Stimulated activated CD8-positive, alpha-beta memory T cell treated with anti-CD3 and anti-CD28 coated beads, Interleukin-4, amount 100 ng/mL, for 4 hours (primary cell): ENCODE results near the gene STING1.
"Not testable (repeated sequence)": the region's sequence is repeated elsewhere in the genome, so short reads cannot be mapped to it uniquely, and the experiment has no call there.

Source experiments
- DNase-seq, 2 donors: peaks; one replicate each; pipeline ENCODE4 v3.0.0-alpha.2; 2020; ENCODE audit warnings: low read depth in 2 of 2, low spot score in 1 of 2

STING1 gene

DNA sequence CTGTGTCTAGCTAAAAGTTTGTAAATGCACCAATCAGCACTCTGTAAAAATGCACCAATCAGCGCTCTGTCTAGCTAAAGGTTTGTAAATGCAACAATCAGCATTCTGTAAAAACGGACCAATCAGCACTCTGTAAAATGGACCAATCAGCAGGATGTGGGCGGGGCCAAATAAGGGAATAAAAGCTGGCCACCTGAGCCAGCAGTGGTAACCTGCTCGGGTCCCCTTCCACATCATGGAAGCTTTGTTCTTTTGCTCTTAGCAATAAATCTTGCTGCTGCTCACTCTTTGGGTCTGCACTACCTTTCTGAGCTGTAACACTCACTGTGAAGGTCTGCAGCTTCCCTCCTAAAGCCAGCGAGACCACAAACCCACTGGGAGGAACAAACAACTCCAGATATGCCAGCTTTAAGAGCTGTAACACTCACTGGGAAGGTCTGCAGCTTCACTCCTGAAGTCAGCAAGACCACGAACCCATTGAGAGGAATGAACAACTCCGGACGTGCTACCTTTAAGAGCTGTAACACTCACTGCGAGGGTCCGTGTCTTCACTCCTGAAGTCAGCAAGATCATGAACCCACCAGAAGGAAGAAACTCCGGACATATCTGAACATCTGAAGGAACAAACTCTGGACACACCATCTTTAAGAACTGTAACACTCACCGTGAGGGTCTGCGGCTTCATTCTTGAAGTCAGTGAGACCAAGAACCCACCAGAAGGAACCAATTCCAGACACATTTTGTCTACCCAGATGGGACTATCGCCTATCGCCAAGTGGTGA, 20.7 kb upstream of the STING1 start:
- DNase-seq, result not testable (repeated sequence)

DNA sequence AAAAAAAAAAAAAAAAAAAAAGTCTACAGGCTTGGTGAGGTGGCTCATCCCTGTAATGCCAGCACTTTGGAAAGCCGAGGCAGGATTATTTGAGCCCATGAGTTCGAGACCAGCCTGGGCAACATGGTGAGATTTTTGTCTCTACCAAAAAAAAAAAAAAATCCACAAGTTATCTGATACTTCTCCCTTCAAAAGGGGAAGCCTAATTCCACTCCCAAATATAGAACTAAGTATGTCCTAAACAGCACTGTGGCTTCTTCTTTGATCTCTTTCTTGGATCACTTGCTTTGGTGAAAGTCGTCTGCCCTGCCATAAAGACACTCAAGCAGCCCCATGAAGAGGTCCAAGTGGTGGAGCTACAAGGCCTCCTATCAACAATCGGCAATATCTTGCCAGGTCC, 18.8 kb upstream of the STING1 start:
- no peak for DNase-seq

DNA sequence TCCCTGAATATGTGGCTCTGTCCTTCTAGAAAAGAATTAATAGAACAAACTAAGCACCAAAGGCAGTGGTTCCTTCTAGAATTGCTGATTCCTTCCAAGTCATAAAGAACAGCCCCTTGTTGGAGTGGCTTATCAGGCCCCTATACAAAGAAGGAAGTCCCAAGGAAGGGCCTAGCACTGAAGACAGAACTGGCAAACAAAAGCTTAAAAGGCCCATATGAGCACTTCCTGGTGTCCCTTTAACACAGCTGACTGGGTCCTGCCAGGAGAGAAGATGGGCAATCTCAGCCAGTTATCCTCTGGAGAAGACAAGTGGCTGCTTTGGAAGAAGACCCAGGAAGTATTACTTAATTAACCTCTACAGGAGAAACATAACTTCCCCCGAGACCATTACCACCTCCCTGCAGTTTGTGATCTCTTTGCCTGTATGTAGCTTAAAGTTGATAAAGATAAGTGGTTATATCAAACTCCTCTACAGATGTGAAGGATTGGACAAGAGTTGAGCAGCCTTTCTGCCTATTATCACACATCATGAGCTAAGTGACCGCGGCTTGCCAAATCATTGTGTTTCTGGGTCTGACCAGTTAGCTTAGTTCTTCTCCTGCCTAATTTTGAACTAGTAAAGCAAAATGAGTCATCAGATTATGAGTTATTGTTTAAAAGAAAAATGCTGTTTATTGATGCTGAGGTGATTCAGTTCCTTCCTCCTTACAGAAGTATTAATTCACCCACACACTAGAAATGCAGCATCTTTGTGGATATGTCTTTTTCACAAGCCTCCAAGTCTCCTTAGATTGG, 13.3 kb upstream of the STING1 start:
- no peak for DNase-seq

DNA sequence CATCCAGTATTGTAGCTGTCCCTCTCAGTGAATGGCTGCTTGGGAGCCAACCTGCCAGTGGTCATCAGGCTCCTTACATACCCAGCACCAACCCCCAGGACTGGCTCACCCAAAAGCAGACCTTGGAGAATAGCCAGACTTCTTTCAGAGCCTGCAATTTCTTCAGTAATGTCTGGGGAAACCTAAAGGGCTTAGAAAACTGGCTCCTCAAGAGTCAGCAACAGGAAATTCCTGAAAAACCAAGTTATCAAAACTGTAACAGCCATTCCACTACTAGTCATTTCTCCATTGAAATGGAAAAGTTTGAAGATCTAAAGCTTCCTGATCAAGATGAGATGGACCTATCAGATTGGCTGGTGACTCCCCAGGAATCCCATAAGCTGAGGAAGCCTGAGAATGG, 12.3 kb upstream of the STING1 start:
- DNase-seq, result no peak

DNA sequence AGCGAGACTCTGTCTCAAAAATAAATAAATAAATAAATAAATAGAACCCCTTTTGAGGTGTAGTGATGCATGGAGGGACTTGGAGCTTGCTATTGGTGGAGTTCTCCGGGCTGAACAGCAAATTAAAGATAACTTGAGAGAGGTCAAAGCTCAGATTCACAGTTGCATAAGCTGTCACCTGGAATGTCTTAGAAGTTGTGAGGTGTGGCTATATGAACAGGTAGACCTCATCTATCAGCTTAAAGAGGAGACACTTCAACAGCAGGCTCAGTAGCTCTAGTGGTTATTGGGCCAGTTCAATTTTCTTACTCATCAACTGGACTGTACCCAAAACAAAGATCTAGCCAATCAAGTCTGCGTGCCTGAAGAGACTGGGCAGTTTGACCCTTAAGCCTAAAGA, 11.7 kb upstream of the STING1 start:
- no peak for DNase-seq

DNA sequence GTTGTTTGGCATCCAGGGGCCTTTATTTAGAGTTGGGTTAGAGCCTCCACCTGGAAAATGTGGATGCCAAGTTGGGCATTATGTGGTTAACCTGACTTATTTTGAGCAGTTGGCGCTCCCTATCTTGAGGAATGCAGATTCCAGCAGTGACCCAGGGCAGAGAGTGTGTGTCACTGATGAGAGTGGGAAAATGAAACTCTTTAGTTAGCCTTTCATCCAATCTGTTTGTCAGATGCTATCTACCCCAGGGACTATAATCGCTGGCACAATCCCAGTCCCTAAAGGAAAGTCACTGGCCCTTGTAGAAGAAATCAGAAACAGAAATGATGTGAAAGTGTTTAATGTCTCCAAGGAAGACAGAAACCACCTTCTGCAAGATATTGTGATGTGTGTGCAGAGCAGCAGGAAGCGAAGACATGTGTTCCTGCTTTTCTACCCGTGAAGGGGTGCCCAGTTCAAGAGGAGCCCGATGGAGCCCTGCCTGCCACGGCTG, 10.2 kb upstream of the STING1 start:
- DNase-seq, result no peak

DNA sequence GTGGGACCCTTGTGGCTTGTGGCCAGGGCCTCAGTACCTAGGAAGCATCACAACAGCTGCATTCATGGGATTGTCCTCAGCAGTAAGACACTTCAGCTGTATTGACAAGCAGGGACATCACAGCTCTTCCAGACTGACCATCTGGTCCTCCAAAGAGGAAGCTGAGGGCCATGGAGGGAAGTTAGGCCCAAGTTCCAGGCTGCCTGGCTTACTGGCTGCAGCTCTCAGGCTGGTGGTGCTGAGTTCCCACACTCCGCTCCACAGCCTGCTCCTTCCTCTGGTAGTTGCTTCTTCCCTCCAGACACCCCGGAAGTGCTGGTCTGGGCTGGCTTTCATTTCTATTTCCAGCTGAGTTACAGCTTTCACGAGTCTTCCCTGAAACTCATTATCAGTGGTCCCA, 5.7 kb upstream of the STING1 start:
- no peak for DNase-seq

DNA sequence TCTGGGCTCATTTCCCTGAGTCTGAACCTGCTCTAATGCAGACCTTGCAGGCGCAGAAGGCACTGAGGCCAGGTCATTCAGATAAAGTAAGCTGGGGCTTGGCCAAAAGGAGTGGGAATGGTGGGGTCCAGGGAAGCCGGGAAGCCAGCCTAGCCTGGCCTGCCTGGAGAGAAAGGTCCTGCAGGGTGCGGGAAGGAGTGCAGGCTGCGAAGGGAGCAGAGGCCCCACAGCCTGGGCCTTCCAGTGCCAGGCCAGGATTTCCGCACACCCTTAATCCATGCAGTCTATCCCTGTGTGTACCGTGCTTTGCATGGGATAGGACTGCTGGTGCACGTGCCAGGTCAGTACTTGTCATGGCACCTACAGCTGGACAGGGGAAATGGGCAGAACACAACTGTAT, 3.6 kb upstream of the STING1 start:
- no peak for DNase-seq

DNA sequence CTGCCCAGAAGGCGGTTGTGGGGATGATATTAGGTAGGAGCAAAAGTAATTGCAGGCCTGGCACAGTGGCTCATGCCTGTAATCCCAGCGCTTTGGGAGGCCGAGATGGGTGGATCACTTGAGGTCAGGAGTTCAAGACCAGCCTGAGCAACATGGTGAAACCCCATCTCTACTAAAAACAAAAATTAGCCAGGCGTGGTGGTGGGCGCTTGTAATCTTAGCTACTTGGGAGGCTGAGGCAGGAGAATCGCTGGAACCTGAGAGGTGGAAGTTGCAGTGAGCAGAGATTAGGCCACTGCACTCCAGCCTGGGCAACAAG, 291 bp upstream of the STING1 start:
- DNase-seq, result not testable (repeated sequence)

DNA sequence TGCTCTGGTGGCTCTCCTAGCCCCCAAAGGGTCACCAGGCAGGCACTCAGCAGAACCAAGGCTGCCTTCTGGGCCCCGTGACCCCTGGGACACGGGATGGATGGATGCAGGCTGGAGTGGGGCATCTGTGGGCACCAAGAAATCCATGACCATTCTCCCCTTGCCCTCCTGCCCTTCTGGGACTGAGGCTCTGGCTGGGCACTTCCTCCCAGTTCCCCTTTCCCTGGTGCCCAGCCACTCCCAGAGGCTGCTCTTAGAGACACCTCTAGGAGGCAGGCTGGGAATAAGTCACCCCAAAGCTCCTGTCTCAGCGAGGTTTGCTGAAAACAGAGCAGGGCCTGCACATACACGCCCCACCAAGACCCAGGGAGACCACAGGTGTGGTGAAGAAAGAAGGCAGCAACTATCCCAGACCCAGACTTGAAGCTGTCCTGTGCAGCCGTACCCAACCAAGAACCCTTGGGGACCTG, 943 bp downstream of the STING1 start:
- DNase-seq, result no peak

DNA sequence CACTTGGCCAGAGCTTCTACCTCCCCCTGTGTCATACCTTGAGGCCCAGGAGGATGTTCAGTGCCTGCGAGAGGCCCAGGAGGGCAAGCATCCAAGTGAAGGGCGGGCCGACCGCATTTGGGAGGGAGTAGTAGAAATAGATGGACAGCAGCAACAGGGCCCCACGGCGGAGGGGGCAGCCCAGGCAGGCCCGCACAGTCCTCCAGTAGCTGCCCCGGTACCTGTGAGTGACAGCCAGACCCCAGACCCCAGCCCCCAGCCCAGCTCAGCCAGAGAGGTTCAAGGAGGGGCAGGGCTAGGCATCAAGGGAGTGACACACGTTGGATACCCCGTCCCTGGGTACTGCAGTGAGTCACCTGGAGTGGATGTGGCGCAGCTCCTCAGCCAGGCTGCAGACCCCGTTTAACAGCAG, 1.4 kb downstream of the STING1 start:
- no peak for DNase-seq

DNA sequence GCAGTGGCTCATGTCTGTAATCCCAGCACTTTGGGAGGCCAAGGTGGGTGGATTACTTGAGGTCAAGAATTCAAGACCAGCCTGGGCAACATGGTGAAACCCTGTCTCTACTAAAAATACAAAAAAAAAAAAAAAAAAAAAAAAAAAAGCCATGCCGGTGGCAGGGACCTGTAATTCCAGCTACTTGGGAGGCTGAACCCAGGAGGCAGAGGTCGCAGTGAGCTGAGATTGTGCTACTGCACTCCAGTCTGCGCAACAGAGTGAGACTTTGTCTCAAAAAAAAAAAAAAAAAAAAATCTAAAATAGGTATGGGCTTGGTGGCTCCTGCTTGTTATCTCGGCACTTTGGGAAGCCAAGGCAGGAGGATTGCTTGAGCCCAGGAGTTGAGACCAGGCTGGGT, 2.8 kb downstream of the STING1 start:
- DNase-seq, result not testable (repeated sequence)

DNA sequence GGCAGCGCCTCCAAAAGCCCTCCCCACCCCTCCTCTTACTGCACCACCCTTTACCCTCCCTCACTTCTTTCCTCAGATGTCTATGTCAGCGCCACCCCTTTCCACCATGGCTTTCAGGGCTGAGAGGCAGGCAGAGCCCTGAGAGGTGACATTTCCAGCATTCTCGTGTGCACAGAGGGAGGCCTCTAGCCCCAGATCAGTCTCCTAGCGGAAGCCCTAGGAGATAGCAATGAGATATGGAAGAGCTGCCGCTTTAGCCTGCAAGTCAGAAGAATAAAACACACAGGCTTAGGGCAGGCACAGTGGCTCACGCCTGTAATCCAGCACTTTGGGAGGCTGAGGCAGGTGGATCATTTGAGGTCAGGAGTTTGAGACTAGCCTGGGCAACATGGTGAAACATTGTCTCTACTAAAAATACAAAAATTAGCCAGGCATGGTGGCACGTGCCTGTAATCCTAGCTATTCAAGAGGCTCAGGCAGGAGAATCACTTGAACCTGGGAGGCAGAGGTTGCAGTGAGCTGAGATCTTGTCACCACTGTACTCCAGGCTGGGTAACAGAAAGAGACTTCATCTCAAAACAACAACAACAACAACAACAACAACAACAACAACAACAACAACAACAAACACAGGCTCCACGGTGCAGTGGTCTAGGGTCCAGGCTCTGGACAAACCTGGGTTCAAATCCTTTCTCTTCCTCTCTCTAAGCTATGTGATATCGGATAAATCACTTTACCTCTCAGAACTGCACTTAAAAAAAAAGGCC, 3.7 kb downstream of the STING1 start:
- not testable (repeated sequence) for DNase-seq

DNA sequence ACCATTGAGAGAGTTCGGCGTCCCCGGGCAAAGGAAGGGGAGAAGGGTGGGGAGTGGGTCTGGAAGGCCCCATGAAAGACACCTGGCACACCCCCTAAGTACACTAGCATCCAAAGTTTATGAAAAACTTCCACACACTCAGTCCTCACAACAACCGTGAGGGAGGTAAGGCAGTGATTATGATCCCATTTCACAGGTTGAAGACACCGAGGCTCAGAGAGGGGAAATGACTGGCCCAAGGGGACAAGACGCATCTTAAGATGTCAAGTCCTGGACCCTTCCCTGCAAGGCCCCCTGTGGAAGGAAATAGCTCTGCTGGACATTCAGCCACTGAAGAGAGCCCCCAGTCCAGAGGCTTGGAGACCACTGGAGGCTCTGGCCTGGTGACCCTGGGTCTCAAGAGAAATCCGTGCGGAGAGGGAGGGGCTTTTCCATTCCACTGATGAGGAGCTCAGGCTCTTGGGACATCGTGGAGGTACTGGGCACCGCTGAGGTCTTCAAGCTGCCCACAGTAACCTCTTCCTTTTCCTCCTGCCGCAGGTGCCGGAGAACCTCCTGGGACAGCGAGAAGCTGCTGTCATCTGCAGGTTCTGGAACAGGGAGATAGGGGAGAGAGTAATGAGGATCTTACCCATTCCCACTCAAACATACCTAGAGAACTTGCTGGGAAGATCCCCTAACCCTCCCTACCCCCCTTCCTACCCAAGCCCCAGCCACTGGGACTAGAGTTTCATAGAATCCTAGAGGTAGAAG, 6.5 kb downstream of the STING1 start:
- DNase-seq, result no peak

DNA sequence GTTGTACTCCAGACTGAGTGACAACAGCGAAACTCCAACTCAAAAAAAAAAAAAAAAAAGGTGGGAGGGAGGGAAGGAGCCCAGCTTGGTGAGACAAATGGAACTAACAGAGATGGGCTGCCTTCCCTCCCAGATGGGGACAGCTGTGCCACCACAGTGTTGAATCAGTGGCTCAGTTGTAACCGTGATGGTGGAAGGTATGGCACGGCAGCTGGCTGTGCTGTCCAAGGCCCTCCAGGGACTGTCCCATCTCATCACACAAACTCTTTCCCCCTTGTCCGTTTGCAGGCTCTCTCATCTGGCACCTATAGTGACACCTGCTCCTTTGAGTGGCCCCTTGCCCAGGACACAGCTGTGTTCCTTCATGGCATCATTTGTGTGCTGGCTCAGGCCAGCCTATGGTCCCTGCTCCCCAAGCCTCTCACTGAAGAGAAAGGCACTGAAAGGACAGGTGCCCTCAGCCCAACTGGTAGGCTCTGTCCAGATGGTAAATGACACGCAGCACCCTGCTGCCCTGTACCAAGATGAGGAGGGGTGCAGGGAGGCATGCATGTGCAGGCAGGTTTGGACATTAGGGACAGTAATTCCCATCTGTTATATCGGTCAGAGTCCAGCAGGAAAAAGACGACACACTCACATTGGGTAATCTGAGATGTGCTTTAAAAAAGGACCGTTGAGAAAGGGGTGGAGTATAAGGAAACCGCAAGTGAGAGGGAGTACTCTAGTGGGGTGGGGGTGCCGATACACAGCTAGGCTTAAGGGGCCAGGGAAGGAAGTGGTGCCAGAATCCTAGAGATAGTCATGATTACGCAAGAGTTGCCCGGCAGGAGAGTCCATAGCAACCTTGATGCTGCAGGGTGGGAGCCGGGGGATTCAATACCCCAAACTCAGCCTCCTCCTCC, 7.4 kb downstream of the STING1 start:
- DNase-seq, result no peak

DNA sequence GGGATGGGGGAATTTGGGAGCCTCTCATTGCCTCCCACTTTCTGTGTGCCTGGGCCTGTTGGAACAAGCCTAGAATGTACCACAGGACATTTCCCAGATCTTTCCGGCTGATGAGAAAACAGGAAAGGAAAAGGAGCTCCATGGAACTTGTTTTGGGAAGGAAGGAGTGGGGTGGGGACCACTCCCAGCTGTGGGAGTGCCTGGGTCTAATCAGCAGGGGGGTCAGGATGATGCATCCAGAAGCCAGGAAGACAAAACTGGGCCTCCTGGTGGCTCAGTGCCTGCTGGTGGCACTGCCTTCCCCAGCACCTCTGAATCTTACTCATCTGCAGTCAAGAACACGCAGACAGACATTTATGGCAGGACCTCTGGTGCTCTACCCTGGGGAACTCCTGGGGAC, 9.0 kb downstream of the STING1 start:
- DNase-seq, result no peak

DNA sequence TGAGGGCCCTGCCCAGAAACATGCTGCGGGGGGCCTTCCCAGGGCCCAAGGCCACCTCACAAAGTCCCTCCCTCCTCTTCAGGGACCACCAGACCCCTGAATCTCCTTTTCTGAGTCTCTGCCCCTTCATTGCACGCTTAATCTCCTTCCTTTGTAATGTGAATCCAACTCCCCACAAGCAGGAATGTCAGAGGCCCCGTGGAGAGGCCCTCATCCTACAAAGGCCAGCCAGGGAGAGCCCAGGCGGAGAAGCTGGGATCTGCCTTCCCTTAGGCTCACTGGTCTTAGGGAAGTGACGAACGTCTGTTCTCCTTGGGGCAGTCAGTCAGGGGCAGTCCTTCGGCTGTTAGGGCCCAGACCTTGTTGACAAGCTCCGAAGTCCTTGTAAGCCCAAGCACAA, 9.5 kb downstream of the STING1 start:
- no peak for DNase-seq

DNA sequence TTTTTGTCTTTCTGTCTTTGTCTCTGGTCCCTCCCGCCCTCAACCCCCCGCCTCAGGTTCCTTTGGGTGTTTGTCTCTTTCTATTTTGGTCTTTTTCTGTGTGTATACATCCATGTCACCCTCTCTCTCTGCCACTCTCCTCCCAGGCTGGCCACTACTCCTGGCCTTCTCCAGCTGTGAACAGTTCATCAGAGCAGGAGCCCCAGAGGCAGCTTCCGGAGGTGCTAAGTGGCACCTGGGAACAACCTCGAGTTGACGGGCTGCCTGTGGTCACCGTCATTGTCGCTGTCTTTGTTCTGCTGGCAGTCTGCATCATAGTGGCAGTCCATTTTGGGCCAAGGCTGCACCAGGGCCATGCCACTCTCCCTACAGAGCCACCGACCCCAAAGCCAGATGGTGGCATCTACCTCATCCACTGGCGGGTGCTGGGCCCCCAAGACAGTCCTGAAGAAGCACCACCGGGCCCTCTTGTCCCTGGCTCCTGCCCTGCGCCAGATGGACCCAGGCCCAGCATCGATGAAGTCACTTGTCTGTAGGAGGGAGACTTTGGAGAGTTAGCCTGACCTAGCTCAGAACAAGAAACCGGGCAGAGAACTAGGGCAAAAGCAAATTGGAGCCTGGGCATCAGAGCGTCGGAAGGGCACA, 10.1 kb downstream of the STING1 start:
- DNase-seq, result no peak

DNA sequence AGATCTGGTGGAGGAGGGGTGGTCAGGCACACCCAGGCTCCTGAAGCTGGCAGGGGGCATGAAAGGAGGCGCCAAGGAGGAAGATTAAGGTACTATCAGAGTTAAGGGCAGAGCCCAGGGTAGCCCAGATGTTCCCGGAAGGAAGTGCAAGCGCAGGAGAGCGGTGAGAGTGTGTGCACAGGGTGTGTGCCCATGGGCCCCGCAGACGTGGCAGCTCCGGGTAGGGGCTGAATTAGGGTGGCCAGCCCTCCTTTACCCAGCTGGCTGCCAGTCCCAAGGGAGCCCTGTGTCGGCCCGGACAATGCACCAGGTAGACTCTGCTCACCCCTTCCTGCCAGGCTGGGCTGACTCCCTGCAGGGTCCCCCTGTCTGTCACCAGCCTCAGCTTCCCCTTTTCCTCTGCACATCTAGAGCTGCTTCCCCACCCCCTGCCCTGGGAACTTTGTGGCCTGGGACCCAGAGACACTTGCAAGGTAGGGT, 11.7 kb downstream of the STING1 start, which contains the start of gene SMIM33:
SMIM33 (plus strand) TSS at position 184 of the 480 bp plus-strand sequence; CDS start at position 302, 118 bp downstream.
- DNase-seq, result no peak
